Pulmonary artery endothelial cell (primary cell): Measurements from ENCODE around the gene IL1RAPL2. TPM values are rescaled to one million over a fixed set of nuclear protein-coding genes. Genes with fewer than 3 reads are reported as not detected.
A peak's percentile ranks its signal among the peaks of the same experiment; 100 is the strongest.
"Not testable (repeated sequence)": the region's sequence is repeated elsewhere in the genome, so short reads cannot be mapped to it uniquely, and the experiment has no call there.

Source experiments
- DNase-seq: peaks from one replicate; pipeline ENCODE4 v3.0.0-alpha.2; 2011; ENCODE audit warnings: low read depth, low spot score
- total RNA-seq: library from RNA; depleted of rRNA; stranded (reverse); fragments of >200 nt; gene quantifications from 2 replicates; pipeline ENCODE4 v1.2.3, GENCODE V29; 2014

The IL1RAPL2 gene
- total RNA-seq, 1 donor from 2014 or later: not detected

GRCh38 chrX:104854188-104854587, 288.2 kb downstream of the IL1RAPL2 start:
- DNase-seq: no peak

- DNase-seq: no peak
Measured at GRCh38 chrX:104854790-104855340, 288.9 kb downstream of the IL1RAPL2 start.

- no peak for DNase-seq
Measured at GRCh38 chrX:104863466-104863865, 297.5 kb downstream of the IL1RAPL2 start.

GRCh38 chrX:104864296-104864695, 298.3 kb downstream of the IL1RAPL2 start:
- no peak for DNase-seq

- DNase-seq: no peak
Measured at GRCh38 chrX:104877504-104877903, 311.5 kb downstream of the IL1RAPL2 start.

- DNase-seq: no peak
Measured at GRCh38 chrX:104902070-104902469, 336.1 kb downstream of the IL1RAPL2 start.

- DNase-seq: not testable (repeated sequence)
Measured at GRCh38 chrX:104909694-104910093, 343.7 kb downstream of the IL1RAPL2 start.

- no peak for DNase-seq
Measured at GRCh38 chrX:104913348-104913747, 347.3 kb downstream of the IL1RAPL2 start.

- not testable (repeated sequence) for DNase-seq
Measured at GRCh38 chrX:104914686-104915085, 348.7 kb downstream of the IL1RAPL2 start.

- no peak for DNase-seq
Measured at GRCh38 chrX:104918122-104918521, 352.1 kb downstream of the IL1RAPL2 start.

- DNase-seq: no peak
Measured at GRCh38 chrX:104921584-104922205, 355.7 kb downstream of the IL1RAPL2 start.

- DNase-seq: peak; percentile 29
Measured at GRCh38 chrX:104922206-104922621, 356.2 kb downstream of the IL1RAPL2 start.

- DNase-seq: no peak
Measured at GRCh38 chrX:104929324-104929723, 363.3 kb downstream of the IL1RAPL2 start.

GRCh38 chrX:104935581-104935980, 369.6 kb downstream of the IL1RAPL2 start:
- no peak for DNase-seq

- DNase-seq: no peak
Measured at GRCh38 chrX:104953251-104953650, 387.3 kb downstream of the IL1RAPL2 start.

GRCh38 chrX:104961926-104962325, 395.9 kb downstream of the IL1RAPL2 start:
- no peak for DNase-seq

- no peak for DNase-seq
Measured at GRCh38 chrX:104968241-104968640, 402.2 kb downstream of the IL1RAPL2 start.

GRCh38 chrX:104972737-104973136, 406.7 kb downstream of the IL1RAPL2 start:
- DNase-seq: no peak

- DNase-seq: no peak
Measured at GRCh38 chrX:104987063-104987462, 421.1 kb downstream of the IL1RAPL2 start.

- no peak for DNase-seq
Measured at GRCh38 chrX:104988038-104988437, 422.0 kb downstream of the IL1RAPL2 start.

GRCh38 chrX:104995546-104995945, 429.5 kb downstream of the IL1RAPL2 start:
- DNase-seq: no peak

GRCh38 chrX:105006103-105006502, 440.1 kb downstream of the IL1RAPL2 start:
- no peak for DNase-seq

GRCh38 chrX:105006996-105007395, 441.0 kb downstream of the IL1RAPL2 start:
- DNase-seq: no peak
